Uterus (tissue), 2 donors: Measurements from ENCODE around the gene MYBPC2.

Experiments
- POLR2A ChIP-seq, 2 donors: fragments of 450-650 bp; IDR thresholded peaks; one replicate each; pipeline ENCODE4 v1.6.1; 2016; ENCODE audit warnings: antibody characterized with exemption in 2 of 2, mild to moderate bottlenecking in 1 of 2, moderate library complexity in 1 of 2
- TF ChIP-seq, protein P1 (sequence below), 4 experiments: fragments of 200-600 bp in 2 of 4; fragments of 450-650 bp in 2 of 4; sonication (generic) in 2 of 4; IDR thresholded peaks; one replicate each; pipeline ENCODE4 v1.5.1; 2016 to 2019; ENCODE audit warnings: antibody characterized with exemption in 4 of 4, mild to moderate bottlenecking in 2 of 4, moderate library complexity in 1 of 4

DNA sequence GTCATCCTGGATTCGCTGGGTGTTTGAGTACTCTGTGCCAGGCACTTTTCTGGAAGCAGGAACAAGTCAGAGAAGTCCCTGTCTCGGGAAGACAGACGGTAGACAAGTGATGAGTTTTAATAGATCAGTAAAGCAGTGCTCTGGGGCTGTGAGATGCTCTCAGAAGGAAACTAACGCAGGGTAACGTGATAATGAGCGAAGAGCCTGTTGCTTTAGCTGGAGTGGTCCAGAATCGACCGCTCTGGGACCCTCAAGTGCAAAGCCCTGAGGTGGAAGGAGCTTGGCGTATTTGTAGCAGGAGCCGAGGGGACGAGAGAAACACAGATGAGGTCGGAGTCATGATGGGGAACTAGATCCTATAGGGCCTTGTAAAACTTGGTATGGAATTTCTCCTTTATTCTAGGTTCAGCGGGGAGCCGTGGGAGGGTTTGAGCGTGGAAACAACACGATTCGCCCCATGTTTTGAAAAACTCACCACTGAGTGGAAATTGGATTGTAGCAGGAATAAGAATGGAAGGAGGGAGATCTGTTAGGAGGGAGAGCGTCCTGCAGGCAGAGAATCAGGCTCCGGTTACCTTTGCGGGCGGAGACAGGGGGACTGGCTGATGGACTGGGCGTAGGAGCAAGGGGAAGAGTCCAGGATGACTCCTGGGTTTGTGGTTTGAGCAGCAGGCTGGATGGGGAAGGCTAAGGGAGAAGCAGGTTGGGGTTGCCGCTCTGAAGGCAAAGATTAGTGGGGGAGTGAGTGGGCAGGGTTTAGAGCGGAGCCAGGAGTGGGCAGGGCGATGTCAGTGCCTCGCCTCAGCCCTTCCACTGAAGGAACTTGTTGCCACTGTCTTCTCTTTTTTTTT, 47.8 kb upstream of the MYBPC2 start:
- TF ChIP-seq POLR2A (IDR thresholded peaks at IDR 0.05): no peak
- TF ChIP-seq, protein P1, sequence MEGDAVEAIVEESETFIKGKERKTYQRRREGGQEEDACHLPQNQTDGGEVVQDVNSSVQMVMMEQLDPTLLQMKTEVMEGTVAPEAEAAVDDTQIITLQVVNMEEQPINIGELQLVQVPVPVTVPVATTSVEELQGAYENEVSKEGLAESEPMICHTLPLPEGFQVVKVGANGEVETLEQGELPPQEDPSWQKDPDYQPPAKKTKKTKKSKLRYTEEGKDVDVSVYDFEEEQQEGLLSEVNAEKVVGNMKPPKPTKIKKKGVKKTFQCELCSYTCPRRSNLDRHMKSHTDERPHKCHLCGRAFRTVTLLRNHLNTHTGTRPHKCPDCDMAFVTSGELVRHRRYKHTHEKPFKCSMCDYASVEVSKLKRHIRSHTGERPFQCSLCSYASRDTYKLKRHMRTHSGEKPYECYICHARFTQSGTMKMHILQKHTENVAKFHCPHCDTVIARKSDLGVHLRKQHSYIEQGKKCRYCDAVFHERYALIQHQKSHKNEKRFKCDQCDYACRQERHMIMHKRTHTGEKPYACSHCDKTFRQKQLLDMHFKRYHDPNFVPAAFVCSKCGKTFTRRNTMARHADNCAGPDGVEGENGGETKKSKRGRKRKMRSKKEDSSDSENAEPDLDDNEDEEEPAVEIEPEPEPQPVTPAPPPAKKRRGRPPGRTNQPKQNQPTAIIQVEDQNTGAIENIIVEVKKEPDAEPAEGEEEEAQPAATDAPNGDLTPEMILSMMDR (IDR thresholded peaks at IDR 0.05): no peak
